HEK293 (cell line): ENCODE measurements around the gene TCEANC2.

Experiments
- CTCF ChIA-PET: fragments of 350-600 bp; formaldehyde crosslinking; extraction: SDS; loops from one replicate; lab custom pipeline; 2021; ENCODE audit warnings: antibody characterized with exemption; lab: Yijun Ruan, JAX
- POLR2A ChIA-PET: fragments of 300-600 bp; formaldehyde crosslinking; extraction: SDS; loops from one replicate; lab custom pipeline; 2020; ENCODE audit warnings: antibody characterized with exemption, inconsistent platforms; lab: Yijun Ruan, JAX
- H3K27ac ChIP-seq: fragments of 200-500 bp; sonication (Bioruptor generic); 2 replicates; pipeline ENCODE4 v1.5.1; 2014; ENCODE audit warnings: low read depth, low read length, control low read depth, inconsistent platforms; ENCODE audit errors: extremely low read depth
- H3K36me3 ChIP-seq, 2 experiments: fragments of 200-500 bp in 1 of 2; sonication (Bioruptor generic) in 1 of 2; 1 replicate in 1 of 2; 2 replicates in 1 of 2; pipeline ENCODE4 v1.5.1; 2014 to 2017; ENCODE audit warnings: inconsistent platforms in 2 of 2, low read length in 2 of 2; ENCODE audit not compliant: control insufficient read depth in 2 of 2, insufficient read depth in 1 of 2
- H3K4me1 ChIP-seq: fragments of 200-500 bp; sonication (Bioruptor generic); 2 replicates; pipeline ENCODE4 v1.5.1; 2014; ENCODE audit warnings: mild to moderate bottlenecking, low read length, inconsistent platforms; ENCODE audit not compliant: control insufficient read depth, insufficient read depth
- H3K4me3 ChIP-seq: 2 replicates; pipeline ENCODE4 v1.5.1; 2011; ENCODE audit warnings: low read depth, mild to moderate bottlenecking, control low read depth, low read length, moderate library complexity
- H3K9me3 ChIP-seq: fragments of 200-500 bp; sonication (Bioruptor generic); 2 replicates; pipeline ENCODE4 v1.5.1; 2014; ENCODE audit warnings: low read depth, low read length, inconsistent platforms; ENCODE audit not compliant: control insufficient read depth, insufficient read depth
- BCL11A ChIP-seq: fragments of 450-650 bp; formaldehyde crosslinking; IDR thresholded peaks from 2 replicates; pipeline ENCODE4 v1.5.1; 2016; ENCODE audit warnings: low read depth, missing biosample characterization, missing genetic modification characterization
- GLIS1 ChIP-seq: fragments of 450-650 bp; formaldehyde crosslinking; IDR thresholded peaks from 2 replicates; pipeline ENCODE4 v1.5.1; 2016; ENCODE audit warnings: missing biosample characterization, missing genetic modification characterization
- KLF8 ChIP-seq: fragments of 450-650 bp; formaldehyde crosslinking; IDR thresholded peaks from 2 replicates; pipeline ENCODE4 v1.5.1; 2016; ENCODE audit warnings: missing biosample characterization, missing genetic modification characterization
- KLF9 ChIP-seq: fragments of 450-650 bp; formaldehyde crosslinking; IDR thresholded peaks from 2 replicates; pipeline ENCODE4 v1.5.1; 2016; ENCODE audit warnings: missing biosample characterization, missing genetic modification characterization, low read depth
- MYNN ChIP-seq: fragments of 450-650 bp; formaldehyde crosslinking; IDR thresholded peaks from 2 replicates; pipeline ENCODE4 v1.5.1; 2016; ENCODE audit warnings: missing biosample characterization, missing genetic modification characterization, borderline replicate concordance
- SCRT2 ChIP-seq: fragments of 450-650 bp; formaldehyde crosslinking; IDR thresholded peaks from 2 replicates; pipeline ENCODE4 v1.5.1; 2016; ENCODE audit warnings: missing biosample characterization, missing genetic modification characterization
- TCF7L2 ChIP-seq: IDR thresholded peaks from 2 replicates; pipeline ENCODE4 v1.6.1; 2011; ENCODE audit warnings: low read depth, mild to moderate bottlenecking, inconsistent platforms, low read length, moderate library complexity, borderline replicate concordance
- ZBTB17 ChIP-seq: fragments of 450-650 bp; formaldehyde crosslinking; IDR thresholded peaks from 2 replicates; pipeline ENCODE4 v1.5.1; 2016; ENCODE audit warnings: missing biosample characterization, missing genetic modification characterization
- ZBTB26 ChIP-seq: fragments of 450-650 bp; formaldehyde crosslinking; optimal IDR thresholded peaks from 2 replicates; pipeline ENCODE3; 2016; ENCODE audit warnings: missing biosample characterization, mild to moderate bottlenecking, missing genetic modification characterization
- ZEB2 ChIP-seq: fragments of 450-650 bp; formaldehyde crosslinking; IDR thresholded peaks from 2 replicates; pipeline ENCODE4 v1.5.1; 2016; ENCODE audit warnings: missing biosample characterization, missing genetic modification characterization
- ZFHX2 ChIP-seq: fragments of 450-650 bp; formaldehyde crosslinking; conservative IDR thresholded peaks from 2 replicates; pipeline ENCODE4 v1.5.1; 2016; ENCODE audit warnings: missing biosample characterization, missing genetic modification characterization
- ZFP69B ChIP-seq: fragments of 450-650 bp; formaldehyde crosslinking; IDR thresholded peaks from 2 replicates; pipeline ENCODE4 v1.5.1; 2016; ENCODE audit warnings: missing biosample characterization, missing genetic modification characterization
- ZNF146 ChIP-seq: fragments of 450-650 bp; formaldehyde crosslinking; IDR thresholded peaks from 2 replicates; pipeline ENCODE4 v1.5.1; 2016; ENCODE audit warnings: missing biosample characterization, missing genetic modification characterization
- ZNF148 ChIP-seq: fragments of 450-650 bp; formaldehyde crosslinking; IDR thresholded peaks from 2 replicates; pipeline ENCODE4 v1.5.0; 2017; ENCODE audit warnings: missing biosample characterization, missing genetic modification characterization, borderline replicate concordance
- ZNF2 ChIP-seq: fragments of 450-650 bp; formaldehyde crosslinking; IDR thresholded peaks from 2 replicates; pipeline ENCODE4 v1.5.1; 2016; ENCODE audit warnings: missing biosample characterization, missing genetic modification characterization
- ZNF214 ChIP-seq: fragments of 450-650 bp; formaldehyde crosslinking; IDR thresholded peaks from 2 replicates; pipeline ENCODE4 v1.5.1; 2017; ENCODE audit warnings: missing biosample characterization, mild to moderate bottlenecking, missing genetic modification characterization, borderline replicate concordance
- ZNF221 ChIP-seq: fragments of 450-650 bp; formaldehyde crosslinking; IDR thresholded peaks from 2 replicates; pipeline ENCODE4 v1.5.1; 2017; ENCODE audit warnings: missing biosample characterization, missing genetic modification characterization, borderline replicate concordance
- ZNF223 ChIP-seq: fragments of 450-650 bp; formaldehyde crosslinking; IDR thresholded peaks from 2 replicates; pipeline ENCODE4 v1.5.1; 2016; ENCODE audit warnings: missing biosample characterization, missing genetic modification characterization
- ZNF302 ChIP-seq: fragments of 450-650 bp; formaldehyde crosslinking; IDR thresholded peaks from 2 replicates; pipeline ENCODE4 v1.5.1; 2016; ENCODE audit warnings: missing biosample characterization, missing genetic modification characterization, low read depth
- ZNF335 ChIP-seq: fragments of 450-650 bp; formaldehyde crosslinking; conservative IDR thresholded peaks from 2 replicates; pipeline ENCODE4 v1.5.1; 2016; ENCODE audit warnings: missing biosample characterization, missing genetic modification characterization
- ZNF341 ChIP-seq: fragments of 450-650 bp; formaldehyde crosslinking; IDR thresholded peaks from 2 replicates; pipeline ENCODE4; 2016; ENCODE audit warnings: low read depth, missing biosample characterization, missing genetic modification characterization
- ZNF354C ChIP-seq: fragments of 450-650 bp; formaldehyde crosslinking; IDR thresholded peaks from 2 replicates; pipeline ENCODE4 v1.5.1; 2016; ENCODE audit warnings: missing biosample characterization, missing genetic modification characterization, low read depth, borderline replicate concordance
- ZNF449 ChIP-seq: fragments of 450-650 bp; formaldehyde crosslinking; IDR thresholded peaks from 2 replicates; pipeline ENCODE4 v1.5.1; 2017; ENCODE audit warnings: missing biosample characterization, mild to moderate bottlenecking, missing genetic modification characterization, moderate library complexity
- ZNF561 ChIP-seq: fragments of 450-650 bp; IDR thresholded peaks from 2 replicates; pipeline ENCODE4 v1.5.1; 2018; ENCODE audit warnings: missing biosample characterization, missing genetic modification characterization, borderline replicate concordance
- ZNF571 ChIP-seq: fragments of 450-650 bp; formaldehyde crosslinking; IDR thresholded peaks from 2 replicates; pipeline ENCODE4 v1.5.0; 2017; ENCODE audit warnings: missing biosample characterization, missing genetic modification characterization
- ZNF580 ChIP-seq: fragments of 450-650 bp; formaldehyde crosslinking; IDR thresholded peaks from 2 replicates; pipeline ENCODE4 v1.5.1; 2016; ENCODE audit warnings: missing biosample characterization, missing genetic modification characterization
- ZNF660 ChIP-seq: fragments of 450-650 bp; IDR thresholded peaks from 2 replicates; pipeline ENCODE4 v1.5.1; 2018; ENCODE audit warnings: missing biosample characterization, mild to moderate bottlenecking, missing genetic modification characterization
- ZNF707 ChIP-seq: fragments of 450-650 bp; formaldehyde crosslinking; IDR thresholded peaks from 2 replicates; pipeline ENCODE4 v1.5.1; 2016; ENCODE audit warnings: missing biosample characterization, missing genetic modification characterization
- ZXDB ChIP-seq: fragments of 450-650 bp; formaldehyde crosslinking; IDR thresholded peaks from 2 replicates; pipeline ENCODE4 v1.5.1; 2016; ENCODE audit warnings: missing biosample characterization, missing genetic modification characterization
- TF ChIP-seq, protein P1 (sequence below): fragments of 450-650 bp; formaldehyde crosslinking; IDR thresholded peaks from 2 replicates; pipeline ENCODE4 v1.5.1; 2016; ENCODE audit warnings: missing biosample characterization, missing genetic modification characterization, low read depth

Gene TCEANC2

DNA sequence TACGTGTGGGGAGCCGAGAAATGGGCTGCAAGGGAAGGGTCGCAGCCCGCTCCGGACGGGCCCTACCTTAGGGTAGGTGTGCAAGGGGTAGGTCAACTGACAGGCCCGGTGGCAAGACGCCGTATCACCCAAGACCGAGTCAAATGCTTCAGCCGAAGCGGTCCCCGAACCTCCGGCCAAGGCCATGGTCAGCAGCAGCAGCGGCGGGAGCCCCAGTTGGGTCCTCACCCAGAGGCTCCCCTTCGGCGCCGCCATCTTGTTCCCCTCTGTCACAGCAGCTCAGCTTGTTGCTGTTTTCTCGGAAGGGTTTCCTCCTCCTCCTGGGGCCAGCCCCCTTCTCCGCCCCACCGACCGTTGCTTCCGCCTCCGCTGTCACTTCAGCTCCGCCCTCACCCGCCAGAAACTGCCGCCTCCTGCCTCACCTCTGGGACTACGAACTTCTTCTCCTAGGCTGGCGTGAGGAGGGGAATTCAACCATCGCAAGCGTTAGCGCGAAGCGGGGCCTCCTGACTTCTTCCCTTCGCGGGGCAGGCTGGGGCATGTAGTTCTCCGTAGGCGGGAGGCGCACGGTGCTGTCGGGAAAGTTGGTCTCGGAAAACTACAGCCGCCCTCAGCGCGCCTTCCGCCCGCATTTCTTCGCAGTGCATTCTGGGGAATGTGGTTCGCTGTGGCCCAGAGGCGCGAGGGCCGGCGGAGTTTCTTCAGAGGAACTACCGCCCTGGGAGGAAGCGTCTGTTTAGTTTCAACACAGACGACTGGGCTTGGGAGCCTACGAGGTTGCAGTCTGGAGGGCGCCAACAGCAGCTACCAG, at the start of gene TCEANC2, which contains the start of gene TMEM59:
Gene TCEANC2, plus strand, starts transcription at position 675 of the 811 bp plus-strand sequence. CDS start 815 bp downstream, outside the sequence.
Gene TMEM59, minus strand, starts transcription at position 271 of the 811 bp plus-strand sequence. Its CDS starts 16 bp downstream, at position 255.
- Histone ChIP-seq H3K27ac (peak within 1 kb of the TSS; percentile 62), H3K36me3 (peaks cover 0 to 14% of the 10 kb centered on the region in 2 experiments; a peak in 2 of 3 replicates), H3K4me1 (peaks cover 4% of the 10 kb centered on the region), H3K4me3 (peak within 1 kb of the TSS; percentile 91), H3K9me3 (no peaks in the 10 kb centered on the region)
- CTCF ChIA-PET: interaction anchor here (0.6 to 1.5 kb wide), 4 partner anchors 12 to 100 kb away, joined by 3 read pairs; no protein-coding TSS in a partner anchor
- POLR2A ChIA-PET: interaction anchor here (0.8 to 3.7 kb wide), 7 partner anchors 9 to 198 kb away, joined by 3 to 20 read pairs (median 3); partner anchors contain the start of genes IFT25 and LRRC42
- TF ChIP-seq ZNF221 (tag by site-specific recombination) (no peak), ZNF214 (no peak), BCL11A (no peak), ZNF561 (tag by site-specific recombination) (peak; percentile 65; the same call in 1 of the 2 replicates), ZNF660 (tag by site-specific recombination) (peak; percentile 17; the same call in 1 of the 2 replicates), TCF7L2 (no peak), ZNF223 (tag by site-specific recombination) (0 out of 2 replicates have a peak, but pooled peaks have one; percentile 39), GLIS1 (peak; percentile 49; the same call in 1 of the 2 replicates), ZFP69B (tag by site-specific recombination) (peak; percentile 49; the same call in 1 of the 2 replicates), ZNF146 (tag by site-specific recombination) (0 out of 2 replicates have a peak, but pooled peaks have one; percentile 4), ZNF571 (tag by site-specific recombination) (no peak), ZBTB17 (tag by site-specific recombination) (peak; percentile 97), ZNF335 (tag by site-specific recombination) (peak; percentile 97), ZNF302 (tag by site-specific recombination) (no peak), ZNF2 (tag by site-specific recombination) (peak; percentile 53; the same call in 1 of the 2 replicates), ZNF354C (no peak), KLF9 (tag by site-specific recombination) (peak; percentile 79), SCRT2 (tag by site-specific recombination) (peak; percentile 99), KLF8 (peak; percentile 82), MYNN (tag by site-specific recombination) (peak; percentile 42; the same call in 1 of the 2 replicates), ZFHX2 (tag by site-specific recombination) (peak; percentile 86), ZXDB (peak; percentile 97), ZNF580 (tag by site-specific recombination) (peak; percentile 96; the same call in 1 of the 2 replicates), ZNF341 (peak; percentile 92), ZNF707 (tag by site-specific recombination) (no peak), ZBTB26 (tag by site-specific recombination) (peak; percentile 77), ZNF449 (tag by site-specific recombination) (no peak), ZNF148 (no peak; the same call in 1 of the 2 replicates), ZEB2 (peak; percentile 94)
- TF ChIP-seq, protein P1, sequence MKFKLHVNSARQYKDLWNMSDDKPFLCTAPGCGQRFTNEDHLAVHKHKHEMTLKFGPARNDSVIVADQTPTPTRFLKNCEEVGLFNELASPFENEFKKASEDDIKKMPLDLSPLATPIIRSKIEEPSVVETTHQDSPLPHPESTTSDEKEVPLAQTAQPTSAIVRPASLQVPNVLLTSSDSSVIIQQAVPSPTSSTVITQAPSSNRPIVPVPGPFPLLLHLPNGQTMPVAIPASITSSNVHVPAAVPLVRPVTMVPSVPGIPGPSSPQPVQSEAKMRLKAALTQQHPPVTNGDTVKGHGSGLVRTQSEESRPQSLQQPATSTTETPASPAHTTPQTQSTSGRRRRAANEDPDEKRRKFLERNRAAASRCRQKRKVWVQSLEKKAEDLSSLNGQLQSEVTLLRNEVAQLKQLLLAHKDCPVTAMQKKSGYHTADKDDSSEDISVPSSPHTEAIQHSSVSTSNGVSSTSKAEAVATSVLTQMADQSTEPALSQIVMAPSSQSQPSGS: no peak
